ENCODE measurements around the gene WLS.

The WLS gene

GRCh38 chr1:68217618-68218017 lies 14.7 kb downstream of the WLS start:
- DNase-seq (ENCODE audit: extremely low read depth, low read depth): no peak
- no peak for TF ChIP-seq CTCF (IDR thresholded peaks at IDR 0.05; ENCODE audit: low read depth, low read length)

- no peak for TF ChIP-seq CTCF (IDR thresholded peaks at IDR 0.05; ENCODE audit: low read depth, low read length)
- DNase-seq (ENCODE audit: extremely low read depth, low read depth): no peak
Measured at GRCh38 chr1:68217060-68217554, 15.2 kb downstream of the WLS start.

- TF ChIP-seq CTCF (IDR thresholded peaks at IDR 0.05; ENCODE audit: low read depth, low read length): no peak
- DNase-seq (ENCODE audit: extremely low read depth, low read depth): no peak
Measured at GRCh38 chr1:68216089-68216772, 16.1 kb downstream of the WLS start.

- DNase-seq (ENCODE audit: extremely low read depth, low read depth): no peak
- TF ChIP-seq CTCF (IDR thresholded peaks at IDR 0.05; ENCODE audit: low read depth, low read length): no peak
Measured at GRCh38 chr1:68213843-68214242, 18.5 kb downstream of the WLS start.

- no peak for TF ChIP-seq CTCF (IDR thresholded peaks at IDR 0.05; ENCODE audit: low read depth, low read length)
- DNase-seq (ENCODE audit: extremely low read depth, low read depth): no peak
Measured at GRCh38 chr1:68211761-68212380, 20.5 kb downstream of the WLS start.

GRCh38 chr1:68210829-68211228 lies 21.5 kb downstream of the WLS start:
- no peak for TF ChIP-seq CTCF (IDR thresholded peaks at IDR 0.05; ENCODE audit: low read depth, low read length)
- DNase-seq (ENCODE audit: extremely low read depth, low read depth): no peak

- TF ChIP-seq CTCF (IDR thresholded peaks at IDR 0.05; ENCODE audit: low read depth, low read length): no peak
- no peak for DNase-seq (ENCODE audit: extremely low read depth, low read depth)
Measured at GRCh38 chr1:68210027-68210426, 22.3 kb downstream of the WLS start.
